T-helper 2 cell treated with Interferon-gamma antibody and Interleukin-4, amounts not matched to agents 5 μg/mL and 100 μg/mL, for 36 hours (primary cell): ENCODE results near the gene REEP3.
"Not testable (repeated sequence)": the region's sequence is repeated elsewhere in the genome, so short reads cannot be mapped to it uniquely, and the experiment has no call there.

Experiments
- DNase-seq: peaks from one replicate; pipeline ENCODE4 v3.0.0; 2021; ENCODE audit warnings: low spot score
- H3K27ac Mint-ChIP-seq: one replicate; pipeline ENCODE4 v1.8.0; 2021; ENCODE audit warnings: mild to moderate bottlenecking, mixed read lengths
- H3K27me3 Mint-ChIP-seq: one replicate; pipeline ENCODE4 v1.8.0; 2021; ENCODE audit warnings: low read depth, mixed read lengths
- H3K36me3 Mint-ChIP-seq: one replicate; pipeline ENCODE4 v1.8.0; 2021; ENCODE audit warnings: low read depth, mixed read lengths
- H3K4me1 Mint-ChIP-seq: one replicate; pipeline ENCODE4 v1.8.0; 2021; ENCODE audit warnings: low read depth, mixed read lengths
- H3K4me3 Mint-ChIP-seq: one replicate; pipeline ENCODE4 v1.8.0; 2022; ENCODE audit warnings: mild to moderate bottlenecking, moderate library complexity, mixed read lengths
- H3K9me3 Mint-ChIP-seq: one replicate; pipeline ENCODE4 v1.8.0; 2021; ENCODE audit warnings: mixed read lengths

REEP3 gene

DNA sequence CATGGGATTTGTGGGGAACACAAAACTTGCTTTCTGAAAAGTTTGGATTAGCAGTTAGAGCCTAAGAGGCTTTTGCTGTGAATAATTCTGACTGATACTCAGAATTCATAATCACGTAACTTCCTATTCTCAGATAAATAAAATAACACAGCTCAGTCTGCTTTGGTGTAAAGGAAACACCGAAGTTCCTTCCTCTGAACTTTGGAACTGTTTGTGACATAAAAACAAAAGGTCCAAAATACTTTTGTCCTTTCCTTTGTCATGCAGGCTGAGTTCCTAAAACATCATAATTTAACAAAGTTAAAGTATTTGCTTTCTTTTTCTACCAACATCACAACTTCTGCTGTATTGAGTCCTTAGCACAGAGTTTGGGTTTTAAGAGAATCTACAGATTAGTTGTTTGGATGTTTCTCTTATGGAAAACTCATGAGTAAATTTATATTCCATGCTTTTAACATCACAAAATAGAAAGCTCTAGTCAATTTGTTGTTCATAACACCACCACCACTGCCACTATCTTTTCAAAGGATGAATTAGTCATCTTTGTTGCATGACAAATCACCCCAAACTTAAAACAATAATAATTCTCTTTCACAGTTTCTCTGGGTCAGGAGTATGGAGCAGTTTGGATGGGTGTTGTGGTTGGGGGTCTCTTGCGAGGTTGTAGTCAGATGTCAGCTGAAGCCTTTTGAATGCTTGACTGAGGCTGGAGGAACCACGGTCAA lies 123.4 kb downstream of the REEP3 start:
- DNase-seq, result no peak
- Mint-ChIP-seq H3K4me1 (no peaks in the 10 kb centered on the region), H3K9me3 (no peaks in the 10 kb centered on the region), H3K27me3 (peaks cover 14% of the 10 kb centered on the region), H3K36me3 (no peaks in the 10 kb centered on the region), H3K27ac (no peak overlapping the region), H3K4me3 (no peak overlapping the region)

DNA sequence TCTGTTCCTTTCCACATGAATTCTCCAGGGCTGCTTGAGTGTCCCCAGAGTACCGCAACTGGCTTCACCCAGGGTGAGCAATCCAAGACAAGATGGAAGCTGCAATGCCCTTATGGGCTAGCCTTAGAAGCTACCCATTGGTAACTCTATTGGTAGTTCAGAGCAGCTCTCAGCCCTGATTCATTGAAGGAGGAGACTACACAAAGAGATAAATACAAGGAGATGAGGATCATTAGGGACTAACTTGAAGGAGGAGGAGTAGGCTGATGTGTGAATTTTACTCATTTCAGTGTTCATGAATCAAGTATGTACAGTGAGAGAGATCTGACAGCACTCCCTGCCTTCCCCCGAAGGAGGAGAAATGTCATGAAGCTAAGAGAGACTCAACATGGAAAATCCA lies 124.0 kb downstream of the REEP3 start:
- DNase-seq, result no peak
- no peaks in the 10 kb centered on the region for H3K4me1 Mint-ChIP-seq
- no peaks in the 10 kb centered on the region for H3K36me3 Mint-ChIP-seq
- H3K27ac Mint-ChIP-seq, result no peak overlapping the region
- no peak overlapping the region for H3K4me3 Mint-ChIP-seq
- peaks cover 14% of the 10 kb centered on the region for H3K27me3 Mint-ChIP-seq
- no peaks in the 10 kb centered on the region for H3K9me3 Mint-ChIP-seq

DNA sequence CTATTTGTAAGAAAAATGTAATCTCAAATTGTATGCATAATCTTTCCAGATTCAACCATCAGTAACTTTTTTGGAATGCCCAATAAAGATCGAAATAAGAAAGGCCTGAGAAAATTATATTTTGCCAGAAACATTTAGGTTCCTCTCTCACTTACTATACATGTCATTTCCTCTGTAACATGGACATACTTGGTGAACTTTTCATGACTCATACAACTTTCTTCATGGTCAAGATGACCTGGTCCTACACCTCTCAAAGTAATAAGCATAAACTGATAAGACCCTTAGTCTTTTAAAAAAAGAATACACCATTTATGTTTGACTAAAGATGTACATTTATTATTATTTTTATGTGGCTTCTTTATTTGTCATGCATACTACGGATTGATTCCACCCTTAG lies 125.3 kb downstream of the REEP3 start:
- no peak overlapping the region for H3K27ac Mint-ChIP-seq
- no peaks in the 10 kb centered on the region for H3K9me3 Mint-ChIP-seq
- peaks cover 16% of the 10 kb centered on the region for H3K27me3 Mint-ChIP-seq
- no peaks in the 10 kb centered on the region for H3K36me3 Mint-ChIP-seq
- H3K4me3 Mint-ChIP-seq, result no peak overlapping the region
- no peaks in the 10 kb centered on the region for H3K4me1 Mint-ChIP-seq
- no peak for DNase-seq

DNA sequence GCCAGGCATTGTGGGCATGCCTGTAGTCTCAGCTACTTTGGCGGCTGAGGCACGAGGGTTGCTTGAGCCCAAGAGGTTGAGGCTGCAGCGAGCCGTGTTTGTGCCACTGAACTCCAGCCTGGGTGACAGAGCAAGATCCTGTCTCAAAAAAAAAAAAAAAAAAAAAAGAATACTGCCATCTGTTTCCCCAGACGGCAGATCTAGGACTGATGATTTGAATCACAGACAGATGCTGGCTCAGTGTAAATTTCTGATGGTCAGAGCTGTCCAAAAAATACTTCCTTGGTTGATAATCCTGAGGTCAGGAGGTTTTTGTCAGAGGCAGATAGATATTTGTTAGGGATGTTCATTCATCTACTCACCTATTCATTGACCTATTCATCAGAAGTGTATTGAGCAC lies 130.7 kb downstream of the REEP3 start:
- no peaks in the 10 kb centered on the region for H3K36me3 Mint-ChIP-seq
- no peak overlapping the region for H3K27ac Mint-ChIP-seq
- no peak for DNase-seq
- H3K27me3 Mint-ChIP-seq, result peaks cover 8% of the 10 kb centered on the region
- no peak overlapping the region for H3K4me3 Mint-ChIP-seq
- no peaks in the 10 kb centered on the region for H3K9me3 Mint-ChIP-seq
- H3K4me1 Mint-ChIP-seq, result no peaks in the 10 kb centered on the region

DNA sequence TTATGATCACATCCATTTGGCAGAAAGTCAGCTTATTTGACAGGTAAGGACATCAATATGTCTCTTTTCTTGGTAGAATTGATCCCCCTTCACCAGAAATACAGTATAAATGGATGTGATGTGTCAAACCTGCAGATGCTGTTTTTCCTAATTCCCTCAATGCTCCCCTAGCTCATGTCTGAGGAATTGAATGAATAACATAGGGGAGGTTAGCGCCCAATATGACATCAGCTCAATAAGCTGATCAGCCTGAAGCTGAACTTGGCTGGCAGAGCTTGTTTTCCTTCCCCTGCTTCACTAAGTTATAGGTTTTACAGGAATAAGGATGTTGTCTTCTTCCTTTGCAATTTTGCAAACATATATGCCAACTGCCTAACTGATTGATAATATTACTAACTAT lies 132.5 kb downstream of the REEP3 start:
- peaks cover 8% of the 10 kb centered on the region for H3K27me3 Mint-ChIP-seq
- no peak overlapping the region for H3K4me3 Mint-ChIP-seq
- no peak for DNase-seq
- H3K4me1 Mint-ChIP-seq, result no peaks in the 10 kb centered on the region
- no peaks in the 10 kb centered on the region for H3K36me3 Mint-ChIP-seq
- H3K9me3 Mint-ChIP-seq, result no peaks in the 10 kb centered on the region
- H3K27ac Mint-ChIP-seq, result no peak overlapping the region

DNA sequence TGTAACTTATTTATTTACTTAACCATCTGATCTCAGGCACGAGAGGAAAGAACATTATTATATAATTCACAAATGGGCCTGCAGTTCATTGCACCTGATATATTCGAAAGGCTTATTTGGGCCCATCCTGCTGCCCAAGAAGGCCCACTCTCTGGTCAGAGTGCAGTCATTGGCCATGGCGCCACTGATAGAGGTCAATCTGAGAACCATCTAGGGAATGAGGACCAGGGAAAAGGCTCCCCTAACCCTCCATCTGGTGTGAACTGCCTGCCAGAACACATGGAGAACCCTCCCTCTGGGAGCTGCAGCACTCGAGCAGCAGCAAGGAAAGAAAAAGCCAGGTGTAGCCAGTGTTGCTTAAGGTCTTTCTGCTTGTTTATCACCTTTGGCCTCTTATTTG lies 136.6 kb downstream of the REEP3 start:
- peaks cover 6% of the 10 kb centered on the region for H3K27me3 Mint-ChIP-seq
- H3K36me3 Mint-ChIP-seq, result no peaks in the 10 kb centered on the region
- no peak overlapping the region for H3K4me3 Mint-ChIP-seq
- no peak overlapping the region for H3K27ac Mint-ChIP-seq
- H3K9me3 Mint-ChIP-seq, result no peaks in the 10 kb centered on the region
- no peaks in the 10 kb centered on the region for H3K4me1 Mint-ChIP-seq
- DNase-seq, result no peak

DNA sequence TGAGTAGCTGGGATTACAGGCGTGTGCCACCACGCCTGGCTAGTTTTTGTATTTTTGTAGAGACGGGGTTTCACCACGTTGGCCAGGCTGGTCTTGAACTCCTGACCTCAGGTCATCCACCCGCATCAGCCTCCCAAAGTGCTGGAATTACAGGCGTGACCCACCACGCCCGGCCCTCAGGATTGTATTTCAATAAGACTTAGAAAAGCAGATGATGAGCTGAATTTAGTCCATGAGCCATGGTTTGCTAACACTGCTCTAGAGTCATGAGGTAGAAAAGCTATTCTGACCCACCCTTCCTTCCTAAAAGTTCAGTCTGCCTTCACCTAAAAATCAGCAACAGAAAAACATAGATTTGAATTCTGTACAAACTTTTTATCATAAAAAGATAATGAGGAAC lies 139.7 kb downstream of the REEP3 start:
- H3K9me3 Mint-ChIP-seq, H3K36me3 Mint-ChIP-seq, H3K4me3 Mint-ChIP-seq, H3K27ac Mint-ChIP-seq, H3K27me3 Mint-ChIP-seq, H3K4me1 Mint-ChIP-seq, DNase-seq: not testable (repeated sequence)

DNA sequence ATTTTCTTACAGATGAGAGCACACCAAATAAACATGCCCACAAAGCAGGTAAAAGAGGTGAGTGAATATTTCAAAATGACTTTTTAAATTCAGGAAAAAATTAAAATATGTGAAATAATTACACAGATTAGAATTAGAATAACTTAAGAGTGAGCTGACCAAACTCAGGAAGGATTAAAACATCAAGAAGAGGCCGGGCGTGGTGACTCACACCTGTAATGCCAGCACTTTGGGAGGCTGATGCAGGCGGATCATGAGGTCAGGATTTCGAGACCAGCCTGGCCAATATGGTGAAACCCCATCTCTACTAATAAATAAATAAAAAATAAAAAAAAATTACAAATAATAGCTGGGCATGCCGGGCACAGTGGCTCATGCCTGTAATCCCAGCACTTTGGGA lies 140.1 kb downstream of the REEP3 start:
- Mint-ChIP-seq H3K27ac (no peak overlapping the region), H3K9me3 (no peaks in the 10 kb centered on the region), H3K4me3 (no peak overlapping the region), H3K27me3 (peaks cover 8% of the 10 kb centered on the region), H3K36me3 (no peaks in the 10 kb centered on the region), H3K4me1 (no peaks in the 10 kb centered on the region)
- no peak for DNase-seq

DNA sequence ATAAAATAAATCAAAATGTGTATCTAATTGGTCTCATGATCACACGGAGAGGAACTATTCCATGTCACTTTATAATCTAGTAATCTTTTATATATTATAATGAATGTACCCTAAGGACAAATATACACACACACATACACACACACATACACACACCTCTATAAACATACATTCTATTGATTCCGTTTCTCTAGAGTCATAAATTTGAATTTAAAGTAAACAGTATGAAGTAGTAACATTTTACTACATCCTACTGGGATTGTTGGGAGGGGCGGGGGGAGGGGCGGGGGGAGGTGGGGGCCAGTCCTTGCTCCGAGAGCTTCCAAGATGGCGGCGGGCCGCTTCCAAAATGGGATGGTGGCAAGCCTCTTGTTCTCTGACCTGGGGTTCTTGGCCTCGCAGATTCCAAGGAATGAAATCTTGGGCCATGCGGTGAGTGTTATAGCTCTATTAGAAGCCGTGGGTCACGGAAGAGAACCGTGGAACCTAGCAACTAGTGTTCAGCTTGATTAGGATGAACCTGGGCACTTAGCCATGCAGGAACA lies 143.2 kb downstream of the REEP3 start:
- Mint-ChIP-seq H3K27me3 (peaks cover 13% of the 10 kb centered on the region), H3K9me3 (no peaks in the 10 kb centered on the region), H3K4me3 (no peak overlapping the region), H3K36me3 (no peaks in the 10 kb centered on the region), H3K27ac (no peak overlapping the region), H3K4me1 (no peaks in the 10 kb centered on the region)
- DNase-seq, result no peak

DNA sequence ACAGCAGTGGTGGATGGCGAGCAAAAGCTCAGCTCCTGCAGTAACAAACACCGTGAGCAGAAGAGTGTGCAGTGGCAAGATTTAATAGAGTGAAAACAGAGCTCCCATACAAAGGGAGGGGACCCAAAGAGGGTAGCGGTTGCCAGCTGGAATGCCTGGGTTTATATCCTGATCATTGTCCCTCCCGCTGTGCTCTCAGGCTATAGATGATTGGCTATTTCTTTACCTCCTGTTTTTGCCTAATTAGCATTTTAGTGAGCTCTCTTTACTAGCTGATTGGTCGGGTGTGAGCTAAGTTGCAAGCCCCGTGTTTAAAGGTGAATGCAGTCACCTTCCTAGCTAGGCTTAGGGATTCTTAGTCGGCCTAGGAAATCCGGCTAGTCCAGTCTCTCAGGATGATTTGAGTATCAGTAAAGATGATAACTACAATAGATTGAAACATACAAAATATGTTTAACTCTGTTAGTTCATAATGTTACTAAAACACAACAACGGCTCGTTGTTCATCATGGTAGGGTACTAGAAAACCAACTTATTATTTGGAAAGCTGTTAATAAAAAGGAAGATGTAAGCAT lies 143.9 kb downstream of the REEP3 start:
- H3K4me3 Mint-ChIP-seq, H3K9me3 Mint-ChIP-seq, H3K36me3 Mint-ChIP-seq, DNase-seq, H3K4me1 Mint-ChIP-seq, H3K27ac Mint-ChIP-seq: not testable (repeated sequence)
- H3K27me3 Mint-ChIP-seq, result peaks cover 14% of the 10 kb centered on the region

DNA sequence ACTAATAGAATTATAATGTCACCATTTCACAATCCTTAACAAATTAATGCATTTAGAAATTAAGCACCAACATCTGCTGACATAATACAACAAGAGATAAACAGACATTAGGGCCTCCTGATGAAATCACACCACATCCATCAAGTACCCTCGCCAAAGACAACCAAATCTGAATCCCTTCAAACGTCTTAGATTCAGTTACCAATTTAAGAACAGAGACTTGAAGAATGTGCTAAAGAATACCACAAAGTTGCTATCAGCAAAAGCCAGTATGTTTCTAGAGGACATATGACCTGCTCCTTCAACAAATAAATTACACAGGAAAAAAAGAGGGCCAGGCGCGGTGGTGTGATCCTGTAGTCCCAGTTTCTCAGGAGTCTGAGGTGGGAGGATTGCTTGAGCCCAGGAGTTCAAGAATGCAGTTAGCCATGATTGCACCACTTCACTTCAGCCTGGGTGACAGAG lies 144.5 kb downstream of the REEP3 start:
- no peak overlapping the region for H3K4me3 Mint-ChIP-seq
- no peak overlapping the region for H3K27ac Mint-ChIP-seq
- H3K9me3 Mint-ChIP-seq, result no peaks in the 10 kb centered on the region
- no peaks in the 10 kb centered on the region for H3K36me3 Mint-ChIP-seq
- no peaks in the 10 kb centered on the region for H3K4me1 Mint-ChIP-seq
- peaks cover 16% of the 10 kb centered on the region for H3K27me3 Mint-ChIP-seq
- DNase-seq, result no peak

DNA sequence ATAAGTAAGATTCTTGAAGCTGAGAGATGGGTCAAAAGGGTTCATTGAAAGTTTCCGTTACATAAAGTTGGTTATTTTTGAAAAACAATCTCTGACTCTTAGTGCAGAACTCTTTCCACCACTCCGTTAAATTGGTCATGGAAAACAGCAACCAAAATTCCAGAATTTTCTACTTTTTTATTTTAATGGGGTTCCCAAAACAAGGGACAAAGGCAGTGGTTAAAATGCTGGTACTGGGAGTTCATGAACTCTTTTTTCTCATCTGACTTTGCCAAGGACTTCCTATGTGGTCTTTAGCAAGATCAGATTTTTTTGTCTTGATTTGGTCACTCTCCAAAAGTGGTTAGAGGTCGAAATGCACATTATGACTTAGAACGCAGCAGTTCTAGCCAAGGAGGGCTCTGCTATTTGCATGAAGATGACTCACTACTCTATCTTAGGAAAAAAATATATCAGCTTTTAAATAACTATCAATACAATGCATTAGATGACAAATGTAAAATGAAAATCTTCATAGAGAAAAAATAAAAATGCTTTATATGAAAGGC lies 145.7 kb downstream of the REEP3 start:
- Mint-ChIP-seq H3K9me3 (no peaks in the 10 kb centered on the region), H3K4me3 (no peak overlapping the region), H3K27ac (no peak overlapping the region), H3K27me3 (peaks cover 23% of the 10 kb centered on the region), H3K36me3 (no peaks in the 10 kb centered on the region), H3K4me1 (no peaks in the 10 kb centered on the region)
- no peak for DNase-seq

DNA sequence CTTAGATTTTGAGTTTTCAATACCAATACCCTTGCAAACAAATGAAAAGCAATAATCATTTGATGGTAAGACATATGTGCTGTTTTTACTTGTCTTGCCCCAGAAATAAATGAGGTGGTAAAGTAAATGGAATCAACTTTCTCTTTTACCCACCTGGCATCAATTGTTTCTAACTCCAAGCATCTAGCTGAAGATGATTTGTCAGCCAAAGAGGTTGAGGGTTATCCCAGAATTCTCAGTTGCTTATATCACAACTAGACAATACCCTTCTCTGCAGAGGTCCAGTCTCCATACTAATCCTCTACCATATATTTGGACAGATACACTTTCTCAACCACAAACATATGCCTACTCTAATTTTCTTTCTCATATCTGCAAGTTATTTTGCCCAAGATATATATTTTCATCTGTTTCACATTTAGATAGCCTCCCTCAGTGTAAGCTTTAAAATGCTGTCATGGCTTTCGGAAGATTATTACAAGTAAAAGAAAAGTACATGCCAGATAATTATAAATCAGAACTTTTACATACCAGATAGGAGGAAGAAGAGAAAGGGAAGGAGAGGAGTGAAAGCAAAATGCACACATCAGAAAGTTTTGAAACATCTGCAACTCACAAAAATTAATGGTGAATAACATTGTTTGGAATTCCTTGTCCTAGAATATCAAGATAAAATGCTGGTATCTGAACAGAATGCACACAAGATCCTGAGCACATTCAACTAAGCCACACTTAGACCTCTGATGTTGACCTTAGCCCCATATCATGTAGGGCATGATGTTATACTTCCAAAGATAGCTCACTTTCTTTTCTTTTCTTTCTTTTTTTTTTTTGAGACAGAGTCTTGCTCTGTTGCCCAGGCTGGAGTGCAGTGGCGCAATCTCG lies 146.6 kb downstream of the REEP3 start:
- Mint-ChIP-seq H3K9me3 (no peaks in the 10 kb centered on the region), H3K27ac (no peak overlapping the region), H3K4me1 (no peaks in the 10 kb centered on the region), H3K27me3 (peaks cover 23% of the 10 kb centered on the region), H3K4me3 (no peak overlapping the region), H3K36me3 (no peaks in the 10 kb centered on the region)
- DNase-seq, result no peak
